Thoracic aorta (tissue), 2 donors: ENCODE results near the gene CDKL2. TPM values are rescaled to one million over a fixed set of nuclear protein-coding genes. Genes with fewer than 3 reads are reported as not detected.

Source experiments
- ATAC-seq: fragments of 150-250 bp; one replicate; pipeline ENCODE4 v1.8.0; 2017; ENCODE audit warnings: low read depth; ENCODE audit not compliant: insufficient number of reproducible peaks, low FRiP score
- DNase-seq: peaks from one replicate; pipeline ENCODE4 v3.0.0-alpha.2; 2020; ENCODE audit warnings: low spot score
- H3K27ac ChIP-seq, 2 donors: fragments of 200-600 bp; sonication (generic); 1 replicate in 1 of 2; 2 replicates in 1 of 2; pipeline ENCODE4 v1.5.1; 2016; ENCODE audit warnings: mild to moderate bottlenecking in 2 of 2, moderate library complexity in 2 of 2
- H3K27me3 ChIP-seq: fragments of 200-600 bp; sonication (generic); replicated peaks from 2 replicates; pipeline ENCODE4 v1.6.0; 2016; ENCODE audit warnings: mild to moderate bottlenecking; ENCODE audit not compliant: insufficient read depth
- H3K36me3 ChIP-seq: fragments of 200-600 bp; sonication (generic); one replicate; pipeline ENCODE4 v1.5.1; 2016
- H3K4me1 ChIP-seq, 2 donors: fragments of 200-600 bp; sonication (generic); 1 replicate in 1 of 2; 2 replicates in 1 of 2; pipeline versions ENCODE4 v1.5.1 to v1.6.0; 2016; ENCODE audit warnings: low read depth in 2 of 2, mild to moderate bottlenecking in 1 of 2; ENCODE audit not compliant: control insufficient read depth in 1 of 2
- H3K4me3 ChIP-seq: fragments of 200-600 bp; sonication (generic); 2 replicates; pipeline ENCODE4 v1.5.1; 2016; ENCODE audit warnings: mild to moderate bottlenecking
- H3K9me3 ChIP-seq: fragments of 200-600 bp; sonication (generic); 2 replicates; pipeline ENCODE4 v1.5.1; 2016
- CTCF ChIP-seq: fragments of 200-600 bp; sonication (generic); IDR thresholded peaks from one replicate; pipeline ENCODE4 v1.5.1; 2019; ENCODE audit warnings: antibody characterized with exemption
- total RNA-seq, 2 donors: library from RNA; depleted of rRNA; stranded (reverse); fragments of >200 nt; gene quantifications; one replicate each; pipeline versions ENCODE4 v1.1.0 to v1.2.3, GENCODE V29; 2016

CDKL2 gene
- total RNA-seq, 2 donors from 2014 or later, result 3.1 to 4.7 TPM

- Histone ChIP-seq H3K4me1 (no peaks in the 10 kb centered on the region), H3K9me3 (no peaks in the 10 kb centered on the region), H3K4me3 (no peak overlapping the region), H3K36me3 (no peaks in the 10 kb centered on the region), H3K27ac (no peak overlapping the region), H3K27me3 (no peaks in the 10 kb centered on the region)
- no peak for DNase-seq
- no peak for TF ChIP-seq CTCF
- ATAC-seq, result no peak
Observed at GRCh38 chr4:75612306-75612705, 18.0 kb downstream of the CDKL2 start.

GRCh38 chr4:75605928-75606327 is 24.4 kb downstream of the CDKL2 start:
- no peaks in the 10 kb centered on the region for H3K4me1 ChIP-seq
- H3K4me3 ChIP-seq, result no peak overlapping the region
- TF ChIP-seq CTCF, result no peak
- H3K27ac ChIP-seq, result no peak overlapping the region
- ATAC-seq, result no peak
- H3K27me3 ChIP-seq, result no peaks in the 10 kb centered on the region
- H3K9me3 ChIP-seq, result no peaks in the 10 kb centered on the region
- DNase-seq, result no peak
- no peaks in the 10 kb centered on the region for H3K36me3 ChIP-seq

GRCh38 chr4:75599647-75600046 is 30.7 kb downstream of the CDKL2 start:
- Histone ChIP-seq H3K9me3 (no peaks in the 10 kb centered on the region), H3K4me1 (no peaks in the 10 kb centered on the region)

GRCh38 chr4:75598390-75598789 is 31.9 kb downstream of the CDKL2 start:
- no peak for TF ChIP-seq CTCF
- Histone ChIP-seq H3K27me3 (no peaks in the 10 kb centered on the region), H3K27ac (no peak overlapping the region), H3K4me3 (no peak overlapping the region), H3K4me1 (no peaks in the 10 kb centered on the region), H3K9me3 (no peaks in the 10 kb centered on the region), H3K36me3 (no peaks in the 10 kb centered on the region)
- no peak for ATAC-seq
- DNase-seq, result no peak

More at GRCh38 chr4:75599647-75600046, 30.7 kb downstream of the CDKL2 start:
- H3K36me3 ChIP-seq, result no peaks in the 10 kb centered on the region
- H3K27ac ChIP-seq, result no peak overlapping the region
- TF ChIP-seq CTCF, result no peak
- no peak overlapping the region for H3K4me3 ChIP-seq
- no peak for DNase-seq
- ATAC-seq, result no peak
- no peaks in the 10 kb centered on the region for H3K27me3 ChIP-seq

- Histone ChIP-seq H3K9me3 (no peaks in the 10 kb centered on the region), H3K27me3 (no peaks in the 10 kb centered on the region), H3K36me3 (no peaks in the 10 kb centered on the region), H3K4me1 (no peaks in the 10 kb centered on the region), H3K4me3 (no peak overlapping the region), H3K27ac (no peak overlapping the region)
- ATAC-seq (no peak), DNase-seq (no peak)
- TF ChIP-seq CTCF, result no peak
Observed at GRCh38 chr4:75596061-75596460, 34.3 kb downstream of the CDKL2 start.
